T-helper 22 cell (primary cell): Measurements from ENCODE around the gene UBE3C.
"Not testable (repeated sequence)": the region's sequence is repeated elsewhere in the genome, so short reads cannot be mapped to it uniquely, and the experiment has no call there.

Experiments
- DNase-seq: peaks from one replicate; pipeline ENCODE4 v3.0.0-alpha.2; 2020; ENCODE audit warnings: low read depth

The UBE3C gene

GRCh38 chr7:157235357-157236333 is 96.9 kb downstream of the UBE3C start:
- DNase-seq, result no peak

GRCh38 chr7:157238087-157238486 is 99.4 kb downstream of the UBE3C start:
- no peak for DNase-seq

- no peak for DNase-seq
Observed at GRCh38 chr7:157239571-157240270, 101.0 kb downstream of the UBE3C start.

GRCh38 chr7:157241631-157242030 is 102.9 kb downstream of the UBE3C start:
- no peak for DNase-seq

GRCh38 chr7:157244516-157245294 is 106.0 kb downstream of the UBE3C start:
- no peak for DNase-seq

GRCh38 chr7:157246052-157246451 is 107.3 kb downstream of the UBE3C start:
- DNase-seq, result no peak

- DNase-seq, result no peak
Observed at GRCh38 chr7:157248659-157249058, 109.9 kb downstream of the UBE3C start.

- no peak for DNase-seq
Observed at GRCh38 chr7:157250605-157251228, 112.0 kb downstream of the UBE3C start.

- DNase-seq, result not testable (repeated sequence)
Observed at GRCh38 chr7:157251817-157252216, 113.1 kb downstream of the UBE3C start.

- DNase-seq, result no peak
Observed at GRCh38 chr7:157253850-157254249, 115.1 kb downstream of the UBE3C start.

- DNase-seq, result not testable (repeated sequence)
Observed at GRCh38 chr7:157254781-157255180, 116.1 kb downstream of the UBE3C start.

GRCh38 chr7:157255201-157255606 is 116.5 kb downstream of the UBE3C start:
- DNase-seq, result no peak

- DNase-seq, result no peak
Observed at GRCh38 chr7:157263156-157263555, 124.4 kb downstream of the UBE3C start.

- no peak for DNase-seq
Observed at GRCh38 chr7:157265051-157265450, 126.3 kb downstream of the UBE3C start.

- DNase-seq, result no peak
Observed at GRCh38 chr7:157266272-157266671, 127.5 kb downstream of the UBE3C start.

- no peak for DNase-seq
Observed at GRCh38 chr7:157267516-157267915, 128.8 kb downstream of the UBE3C start.

GRCh38 chr7:157267956-157268355 is 129.2 kb downstream of the UBE3C start:
- DNase-seq, result no peak

GRCh38 chr7:157268540-157268939 is 129.8 kb downstream of the UBE3C start:
- DNase-seq, result no peak

- no peak for DNase-seq
Observed at GRCh38 chr7:157269341-157270059, 130.8 kb downstream of the UBE3C start.

- no peak for DNase-seq
Observed at GRCh38 chr7:157270060-157270444, 131.3 kb downstream of the UBE3C start.

GRCh38 chr7:157271315-157271990 is 132.7 kb downstream of the UBE3C start:
- DNase-seq, result no peak
